Smooth muscle cell (in vitro differentiated cells): ENCODE results near the gene TBC1D22A. TPM values are rescaled to one million over a fixed set of nuclear protein-coding genes. Genes with fewer than 3 reads are reported as not detected.

Source experiments
- DNase-seq: peaks from one replicate; lab custom pipeline; 2025; ENCODE audit not compliant: unreplicated experiment; lab: John Stamatoyannopoulos, UW
- H2AFZ ChIP-seq: fragments of 200-600 bp; sonication (generic); 2 replicates; pipeline ENCODE4 v1.6.0; 2016; ENCODE audit warnings: antibody characterized with exemption, low read depth, mild to moderate bottlenecking
- H3F3A ChIP-seq: fragments of 200-600 bp; sonication (generic); 2 replicates; pipeline ENCODE4 v1.6.0; 2017; ENCODE audit warnings: antibody characterized with exemption, low read depth
- H3K27ac ChIP-seq: fragments of 200-600 bp; sonication (generic); 2 replicates; pipeline ENCODE4 v1.5.1; 2016; ENCODE audit warnings: low read depth, mild to moderate bottlenecking
- H3K27me3 ChIP-seq: fragments of 200-600 bp; sonication (generic); 2 replicates; pipeline ENCODE4 v1.6.1; 2016; ENCODE audit warnings: low read depth, mild to moderate bottlenecking
- H3K36me3 ChIP-seq: fragments of 200-600 bp; sonication (generic); 2 replicates; pipeline ENCODE4 v1.5.1; 2016; ENCODE audit warnings: low read depth
- H3K4me1 ChIP-seq: fragments of 200-600 bp; sonication (generic); 2 replicates; pipeline ENCODE4 v1.5.1; 2016; ENCODE audit warnings: low read depth
- H3K4me2 ChIP-seq: fragments of 200-600 bp; sonication (generic); 2 replicates; pipeline ENCODE4 v1.6.0; 2016; ENCODE audit warnings: mild to moderate bottlenecking
- H3K4me3 ChIP-seq: fragments of 200-600 bp; sonication (generic); 2 replicates; pipeline ENCODE4 v1.5.1; 2016; ENCODE audit warnings: mild to moderate bottlenecking
- H3K79me2 ChIP-seq: fragments of 200-600 bp; sonication (generic); 2 replicates; pipeline ENCODE4 v1.6.0; 2016; ENCODE audit warnings: low read depth, mild to moderate bottlenecking
- H3K9ac ChIP-seq: fragments of 200-600 bp; sonication (generic); 2 replicates; pipeline ENCODE4 v1.6.0; 2016; ENCODE audit warnings: low read depth
- H3K9me3 ChIP-seq: fragments of 200-600 bp; sonication (generic); replicated peaks from 2 replicates; pipeline ENCODE4 v1.5.1; 2016; ENCODE audit warnings: low read depth
- H4K20me1 ChIP-seq: fragments of 200-600 bp; sonication (generic); 2 replicates; pipeline ENCODE4 v1.6.0; 2016; ENCODE audit warnings: low read depth
- CTCF ChIP-seq: fragments of 200-600 bp; sonication (generic); IDR thresholded peaks from 2 replicates; pipeline ENCODE4 v1.5.1; 2017; ENCODE audit warnings: borderline replicate concordance, mild to moderate bottlenecking, antibody characterized with exemption; ENCODE audit not compliant: insufficient read depth, poor library complexity, severe bottlenecking
- WGBS: methylation state at CpG from one replicate; pipeline ENCODE4 v1.1.7; 2016; ENCODE audit warnings: low lambda C conversion rate; 5-methylcytosine and 5-hydroxymethylcytosine counted together
- polyA plus RNA-seq: library from polyadenylated mRNA; unstranded; fragments of >200 nt; fragmentation: Nextera tagmentation; extraction: Ambion mirVana; gene quantifications from 2 replicates; pipeline ENCODE4 v1.2.1, GENCODE V29; 2016
- total RNA-seq: library from RNA; depleted of rRNA; stranded (reverse); fragments of >200 nt; gene quantifications from 2 replicates; pipeline ENCODE4 v1.2.3, GENCODE V29; 2014

TBC1D22A gene
- total and polyA plus RNA-seq, 2 experiments from 2014 or later = 12.5 to 14.4 TPM

- H3K4me1 ChIP-seq = no peaks in the 10 kb centered on the region
- no peaks in the 10 kb centered on the region for H3K27me3 ChIP-seq
- 98% methylated on average over 23 of the region's 23 CpGs for WGBS
- H4K20me1 ChIP-seq = peaks cover 7% of the 10 kb centered on the region
- no peak overlapping the region for H3K4me2 ChIP-seq
- peaks cover 3% of the 10 kb centered on the region for H3F3A ChIP-seq
- H2AFZ ChIP-seq = no peak overlapping the region
- no peak for TF ChIP-seq CTCF
- H3K4me3 ChIP-seq = no peak overlapping the region
- H3K9ac ChIP-seq = no peak overlapping the region
- no peak for DNase-seq
- no peaks in the 10 kb centered on the region for H3K36me3 ChIP-seq
- no peaks in the 10 kb centered on the region for H3K9me3 ChIP-seq
- peaks cover 7% of the 10 kb centered on the region for H3K79me2 ChIP-seq
- H3K27ac ChIP-seq = no peak overlapping the region
Measured at GRCh38 chr22:46793497-46793896, 31.0 kb downstream of the TBC1D22A start.

GRCh38 chr22:46794067-46794466 is 31.6 kb downstream of the TBC1D22A start:
- Histone ChIP-seq H2AFZ (no peak overlapping the region), H3F3A (peaks cover 3% of the 10 kb centered on the region), H3K4me2 (no peak overlapping the region), H3K9me3 (no peaks in the 10 kb centered on the region), H3K79me2 (peaks cover 3% of the 10 kb centered on the region), H4K20me1 (peaks cover 12% of the 10 kb centered on the region), H3K36me3 (no peaks in the 10 kb centered on the region), H3K4me3 (no peak overlapping the region), H3K4me1 (no peaks in the 10 kb centered on the region), H3K27me3 (no peaks in the 10 kb centered on the region), H3K9ac (no peak overlapping the region), H3K27ac (no peak overlapping the region)
- 96% methylated on average over 12 of the region's 12 CpGs for WGBS
- no peak for DNase-seq
- TF ChIP-seq CTCF = no peak

- WGBS = over 99% methylated on average over 10 of the region's 12 CpGs
- no peak for DNase-seq
- TF ChIP-seq CTCF = no peak
- no peaks in the 10 kb centered on the region for H3K4me1 ChIP-seq
- no peak overlapping the region for H2AFZ ChIP-seq
- H3F3A ChIP-seq = peaks cover 3% of the 10 kb centered on the region
- H3K4me3 ChIP-seq = no peak overlapping the region
- no peaks in the 10 kb centered on the region for H3K36me3 ChIP-seq
- H3K79me2 ChIP-seq = no peaks in the 10 kb centered on the region
- H3K27ac ChIP-seq = no peak overlapping the region
- no peaks in the 10 kb centered on the region for H3K9me3 ChIP-seq
- no peak overlapping the region for H3K9ac ChIP-seq
- H3K4me2 ChIP-seq = no peak overlapping the region
- no peaks in the 10 kb centered on the region for H3K27me3 ChIP-seq
- H4K20me1 ChIP-seq = peaks cover 16% of the 10 kb centered on the region
Measured at GRCh38 chr22:46794491-46794890, 32.0 kb downstream of the TBC1D22A start.

GRCh38 chr22:46795140-46795539 is 32.7 kb downstream of the TBC1D22A start:
- Histone ChIP-seq H3K4me2 (no peak overlapping the region), H4K20me1 (peaks cover 23% of the 10 kb centered on the region), H3K9me3 (no peaks in the 10 kb centered on the region), H3K27ac (no peak overlapping the region), H3K4me3 (no peak overlapping the region), H2AFZ (no peak overlapping the region), H3K4me1 (no peaks in the 10 kb centered on the region), H3K27me3 (no peaks in the 10 kb centered on the region), H3F3A (peaks cover 3% of the 10 kb centered on the region), H3K79me2 (no peaks in the 10 kb centered on the region), H3K36me3 (no peaks in the 10 kb centered on the region), H3K9ac (no peak overlapping the region)
- no peak for DNase-seq
- no peak for TF ChIP-seq CTCF
- WGBS = 95% methylated on average over 9 of the region's 9 CpGs
